ENCODE measurements around the gene SUPT3H.

The SUPT3H gene

DNA sequence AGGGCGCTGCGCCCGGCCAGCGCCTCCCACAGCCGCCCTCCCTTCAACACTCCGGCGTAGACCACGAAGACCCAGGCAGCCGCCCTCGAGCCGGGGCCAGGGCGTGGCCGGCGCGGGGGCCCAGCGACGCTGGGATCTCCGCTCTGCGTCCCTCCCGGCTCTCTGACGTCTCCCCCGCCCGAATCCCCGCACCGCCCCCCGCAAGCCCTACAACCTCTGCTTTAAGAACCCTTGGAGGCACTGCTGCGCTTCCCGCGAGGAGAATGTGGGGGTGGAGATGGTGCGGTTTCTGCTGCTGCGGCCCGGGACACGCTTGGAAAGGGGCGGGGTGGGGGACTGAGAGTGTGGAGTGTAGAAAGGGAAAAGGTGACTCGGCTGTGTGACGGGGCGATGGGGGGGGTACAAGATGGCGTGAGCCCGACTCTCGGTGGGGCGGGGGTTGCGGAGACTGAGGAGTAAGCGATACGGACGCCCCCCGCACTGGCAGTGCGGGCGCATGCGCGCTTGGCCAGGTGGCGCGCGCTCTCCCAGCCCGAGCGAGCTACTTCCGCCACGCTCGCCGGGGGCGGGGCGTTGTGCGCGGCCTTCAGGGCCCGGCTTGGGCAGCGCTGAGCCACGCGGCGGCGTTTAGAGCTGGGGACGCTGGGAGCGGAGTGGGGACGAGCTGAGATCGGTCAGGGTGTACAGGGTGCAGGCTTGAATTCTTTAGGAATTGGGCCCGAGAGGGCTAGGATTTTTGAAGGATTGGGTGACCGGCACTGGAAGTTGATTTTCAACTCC, at the start of gene SUPT3H:
TSS of gene SUPT3H (minus strand) at position 381 of the 780 bp plus-strand sequence.
- peak; percentile 92 for DNase-seq

DNA sequence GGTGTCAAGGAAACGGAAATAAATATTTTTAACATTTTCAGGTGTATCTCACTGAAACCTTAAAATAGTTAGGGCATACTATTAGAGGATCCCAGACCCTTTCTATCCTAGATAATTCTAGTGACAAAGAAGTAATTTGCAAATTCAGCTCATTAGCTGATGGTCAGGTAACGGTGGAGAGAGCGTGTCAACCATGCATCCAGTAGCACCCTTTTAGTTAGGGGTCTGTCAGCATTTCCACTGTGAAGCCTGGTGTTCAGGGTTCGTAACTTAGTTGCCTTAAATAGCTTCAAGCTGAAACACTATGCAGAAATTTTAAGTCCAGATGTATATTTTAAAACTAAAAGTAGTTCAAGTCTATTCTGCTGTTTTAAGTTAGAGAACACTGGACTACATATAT, 48.5 kb upstream of the SUPT3H start:
- no peak for DNase-seq

DNA sequence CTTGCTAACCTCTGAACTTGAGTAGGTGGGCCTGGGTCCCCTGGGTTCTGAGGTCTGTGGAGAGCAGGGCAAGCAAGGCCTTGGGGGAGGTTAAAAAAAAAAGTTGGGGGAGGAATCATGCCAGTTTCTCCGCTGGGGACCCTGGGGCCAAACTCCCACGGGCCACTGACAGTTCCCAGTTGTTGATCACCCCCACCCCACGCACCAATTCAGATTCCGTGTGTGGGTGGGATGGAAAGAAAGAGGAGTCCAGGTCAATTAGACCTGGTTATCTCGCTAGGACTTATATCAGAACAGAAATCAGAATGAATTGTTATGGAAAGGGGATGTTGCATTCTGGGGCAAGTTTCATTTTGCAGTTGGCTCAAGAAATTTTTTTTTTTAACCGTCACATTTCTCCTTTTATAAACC, 46.7 kb upstream of the SUPT3H start:
- DNase-seq: no peak

- no peak for DNase-seq
Measured at GRCh38 chr6:45423824-45424450, 46.2 kb upstream of the SUPT3H start.

DNA sequence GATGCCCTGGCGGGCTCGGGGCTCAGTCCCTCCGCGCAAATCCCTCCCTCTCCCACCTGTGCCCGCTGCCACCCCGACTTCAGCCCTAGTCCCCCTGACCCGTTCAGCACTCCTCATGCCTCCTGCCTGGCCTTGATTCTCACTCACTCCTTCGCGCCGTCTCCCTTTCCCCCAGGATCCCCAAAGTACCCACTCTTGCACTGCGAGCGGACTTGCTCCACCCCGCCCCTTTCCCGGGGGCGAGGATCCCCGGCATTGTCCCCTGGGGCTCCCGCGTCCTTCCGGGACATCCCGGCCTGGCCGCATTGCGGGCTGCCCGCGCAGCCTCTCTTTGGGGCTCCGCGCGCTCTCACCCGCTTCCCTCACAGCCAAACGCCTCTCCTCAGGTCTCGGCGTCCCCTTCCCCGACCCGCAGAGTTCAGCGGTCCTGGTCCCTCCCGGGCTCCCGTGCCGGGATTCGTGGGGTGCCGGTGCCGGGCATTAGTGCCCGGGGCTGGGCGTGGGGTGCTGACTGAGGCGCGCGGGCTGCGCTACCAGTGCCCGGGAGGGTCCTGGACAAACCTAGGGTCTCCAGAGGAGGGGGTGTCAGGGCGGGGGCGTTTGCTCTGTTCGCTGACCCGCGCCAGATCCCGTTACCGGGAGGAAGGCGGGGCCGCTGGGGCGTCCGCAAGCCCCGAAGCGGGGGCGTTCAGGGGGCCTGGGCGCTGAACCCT, 45.5 kb upstream of the SUPT3H start:
- no peak for DNase-seq

- DNase-seq: peak; percentile 65
Measured at GRCh38 chr6:45422503-45423110, 44.9 kb upstream of the SUPT3H start.

GRCh38 chr6:45421709-45422502, 44.2 kb upstream of the SUPT3H start:
- peak; percentile 48 for DNase-seq

GRCh38 chr6:45420909-45421708, 43.4 kb upstream of the SUPT3H start:
- DNase-seq: no peak

DNA sequence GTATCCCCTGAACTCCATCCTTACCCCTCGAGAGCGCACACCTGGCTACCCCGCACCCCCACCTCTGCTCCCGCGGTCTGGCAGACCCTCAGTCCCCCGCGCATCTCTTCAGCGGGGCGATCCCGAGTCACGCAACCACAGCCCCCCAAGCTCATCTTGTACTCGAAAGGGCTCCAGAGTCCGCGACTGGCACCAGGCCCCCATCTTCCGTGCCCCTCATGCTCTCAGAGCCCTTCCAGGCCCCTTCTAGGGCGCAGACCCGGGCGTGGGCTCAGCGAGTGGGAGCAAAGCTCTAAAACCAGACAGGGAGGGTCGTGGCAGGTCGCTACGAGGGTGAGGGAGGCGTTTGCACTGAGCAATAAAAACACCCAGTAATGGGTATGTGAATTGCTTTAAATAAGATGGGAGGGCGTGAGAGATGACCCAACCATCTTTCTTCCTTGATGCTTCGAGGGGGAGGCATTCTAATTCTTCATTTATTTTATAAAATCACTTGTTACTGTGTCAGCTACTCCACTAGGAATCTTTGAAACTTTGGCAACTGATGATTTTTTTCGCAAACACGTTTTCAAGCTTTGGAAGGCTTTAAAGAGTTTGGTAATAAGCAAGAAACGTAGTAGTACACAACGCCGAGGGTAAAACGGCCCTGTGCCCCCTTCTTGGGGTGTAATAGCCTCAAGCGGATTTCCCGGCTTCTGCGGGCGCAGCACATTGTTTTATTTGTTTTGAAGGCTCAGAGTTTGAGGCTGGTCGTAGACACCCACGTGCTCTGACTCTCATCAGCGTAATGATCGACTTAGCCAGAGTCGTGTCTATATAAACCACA, 42.6 kb upstream of the SUPT3H start:
- peak; percentile 68 for DNase-seq

- peak; percentile 65 for DNase-seq
Measured at GRCh38 chr6:45419571-45420082, 41.9 kb upstream of the SUPT3H start.

GRCh38 chr6:45417436-45417835, 39.7 kb upstream of the SUPT3H start:
- no peak for DNase-seq

- no peak for DNase-seq
Measured at GRCh38 chr6:45416700-45417099, 39.0 kb upstream of the SUPT3H start.

GRCh38 chr6:45415788-45416518, 38.2 kb upstream of the SUPT3H start:
- no peak for DNase-seq

DNA sequence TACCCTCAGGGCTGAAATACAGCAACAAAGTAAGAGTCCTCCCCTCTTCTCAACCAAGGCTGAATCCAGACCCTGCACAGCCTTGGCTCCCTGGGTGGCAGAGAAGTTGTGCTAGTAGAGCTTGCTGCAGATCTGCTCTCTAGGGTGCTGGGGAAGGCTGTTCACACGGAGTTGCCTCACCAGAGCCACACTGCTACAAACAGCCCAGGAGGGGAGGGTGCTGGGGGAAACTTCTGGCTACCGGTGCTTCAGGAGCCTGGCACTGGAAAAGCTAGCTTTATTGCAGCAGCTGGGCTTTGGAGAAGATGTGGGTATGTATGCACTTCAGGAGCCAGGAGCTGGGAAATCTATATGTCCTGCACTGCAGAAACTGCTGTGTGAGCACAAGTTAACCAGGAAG, 37.6 kb upstream of the SUPT3H start:
- DNase-seq: no peak

DNA sequence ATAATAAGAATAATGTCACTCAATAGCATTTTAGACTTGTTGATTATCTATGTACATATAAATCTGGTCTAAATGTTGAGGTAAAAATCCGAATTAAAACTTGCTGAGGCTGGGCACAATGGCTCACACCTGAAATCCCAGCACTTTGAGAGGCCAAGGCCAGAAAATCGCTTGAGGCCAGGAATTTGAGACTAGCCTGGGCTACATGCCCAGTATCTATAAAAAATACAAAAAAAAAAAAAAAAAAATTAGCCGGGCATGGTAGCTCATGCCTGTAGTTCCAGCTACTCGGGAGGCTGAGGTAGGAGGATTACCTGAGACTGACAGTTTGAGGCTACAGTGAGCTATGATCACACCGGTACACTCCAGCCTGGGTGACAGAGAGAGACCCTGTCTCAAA, 34.2 kb upstream of the SUPT3H start:
- DNase-seq: no peak

GRCh38 chr6:45400021-45400420, 22.3 kb upstream of the SUPT3H start:
- no peak for DNase-seq

- no peak for DNase-seq
Measured at GRCh38 chr6:45398075-45398813, 20.5 kb upstream of the SUPT3H start.

GRCh38 chr6:45394586-45395095, 16.9 kb upstream of the SUPT3H start:
- no peak for DNase-seq

- DNase-seq: no peak
Measured at GRCh38 chr6:45388328-45388727, 10.6 kb upstream of the SUPT3H start.

Measured in CD4-positive, alpha-beta T cell treated with Interleukin-12 subunit alpha and Interleukin-12 subunit beta, for 1 hour (primary cell).